Parietal lobe (tissue), 2 donors: ENCODE data around the gene XRCC6. TPM values are rescaled to one million over a fixed set of nuclear protein-coding genes. Genes with fewer than 3 reads are reported as not detected.

Experiments used
- small RNA-seq: library from RNA; depleted of rRNA; stranded (forward); fragments of <200 nt; gene quantifications from one replicate; pipeline ENCODE3, GENCODE V24; 2014; ENCODE audit warnings: low replicate concordance
- total RNA-seq: library from RNA; depleted of rRNA; stranded (reverse); fragments of >200 nt; gene quantifications from one replicate; pipeline ENCODE4 v1.2.3, GENCODE V29; 2014

The XRCC6 gene
- 192 TPM for total RNA-seq

GRCh38 chr22:41621099-41621910, at the start of gene XRCC6:
XRCC6 (plus strand) TSS chr22:41621295; CDS start chr22:41622005, 710 bp downstream.

GRCh38 chr22:41589391-41590241, 31.5 kb upstream of the XRCC6 start, which contains the start of gene PMM1:
PMM1 (minus strand) TSS chr22:41589840; CDS start chr22:41589805, 35 bp downstream.

GRCh38 chr22:41620589-41621098, 451 bp upstream of the XRCC6 start, which contains the start of gene DESI1:
DESI1 (minus strand) TSS chr22:41621043; CDS start chr22:41620839, 204 bp downstream.

GRCh38 chr22:41688365-41689211, 67.5 kb downstream of the XRCC6 start, which contains the start of gene SNU13:
SNU13 (minus strand) TSS chr22:41688867; CDS start chr22:41688796, 71 bp downstream.

GRCh38 chr22:41699264-41700107, 78.4 kb downstream of the XRCC6 start, which contains the start of gene MEI1:
MEI1 (plus strand) TSS chr22:41699503; CDS start chr22:41699539, 36 bp downstream.

Small RNAs within 50 kb of the gene (small RNA-seq; reads per million reads assigned to genes)
- gene HMGN2P10: not detected
- not detected for gene RF00019
- gene RNU6-476P: not detected

Other genes with a start within 250 kb of the XRCC6 start
- gene TEF, start 239.4 kb upstream of the XRCC6 start, total RNA-seq: 7.8 TPM
- 19.1 TPM for gene TOB2, start 174.5 kb upstream of the XRCC6 start, total RNA-seq
- gene PHF5A, start 152.6 kb upstream of the XRCC6 start, total RNA-seq: 34.4 TPM
- gene ACO2, start 152.2 kb upstream of the XRCC6 start, total RNA-seq: 78.6 TPM
- 35.4 TPM for gene POLR3H, start 76.8 kb upstream of the XRCC6 start, total RNA-seq
- 17.8 TPM for gene CSDC2, start 60.3 kb upstream of the XRCC6 start, total RNA-seq
- gene PMM1, start 31.5 kb upstream of the XRCC6 start, total RNA-seq: 16.0 TPM
- gene DESI1, start 252 bp upstream of the XRCC6 start, total RNA-seq: 19.7 TPM
- gene SNU13, start 67.6 kb downstream of the XRCC6 start, total RNA-seq: 68.9 TPM
- not detected for gene MEI1, start 78.2 kb downstream of the XRCC6 start, total RNA-seq
- gene CCDC134, start 179.4 kb downstream of the XRCC6 start, total RNA-seq: 11.0 TPM
- 132 TPM for gene SREBF2, start 211.8 kb downstream of the XRCC6 start, total RNA-seq